Ascending aorta (tissue), 2 donors: ENCODE results near the gene CIRBP. TPM values are rescaled to one million over a fixed set of nuclear protein-coding genes. Genes with fewer than 3 reads are reported as not detected.

ENCODE experiments used
- DNase-seq, 2 donors: peaks; one replicate each; pipeline ENCODE4 v3.0.0-alpha.2; 2019; ENCODE audit warnings: low spot score in 2 of 2
- H3K27ac ChIP-seq, 2 donors: fragments of 200-600 bp; sonication (generic); one replicate each; pipeline ENCODE4 v1.5.1; 2016 to 2017; ENCODE audit warnings: mild to moderate bottlenecking in 1 of 2
- H3K27me3 ChIP-seq: fragments of 200-600 bp; sonication (generic); one replicate; pipeline ENCODE4 v1.5.1; 2017
- H3K36me3 ChIP-seq, 2 donors: fragments of 200-600 bp; sonication (generic); one replicate each; pipeline ENCODE4 v1.5.1; 2016
- H3K4me1 ChIP-seq, 2 donors: fragments of 200-600 bp; sonication (generic); one replicate each; pipeline ENCODE4 v1.5.1; 2016 to 2017; ENCODE audit warnings: mild to moderate bottlenecking in 1 of 2
- H3K4me3 ChIP-seq, 2 donors: fragments of 200-600 bp; sonication (generic); one replicate each; pipeline ENCODE4 v1.5.1; 2016 to 2017; ENCODE audit warnings: mild to moderate bottlenecking in 1 of 2
- H3K9me3 ChIP-seq, 2 donors: fragments of 200-600 bp; sonication (generic); one replicate each; pipeline ENCODE4 v1.5.1; 2016
- intact Hi-C: fragments of 100-400 bp; cut with DNase I; formaldehyde crosslinking; loops from one replicate; pipeline ENCODE4 v1.15.1; 2023
- total RNA-seq: library from RNA; depleted of rRNA; stranded (reverse); fragments of >200 nt; gene quantifications from one replicate; pipeline ENCODE4 v1.1.0, GENCODE V29; 2016
- TF ChIP-seq, protein P1 (sequence below), 3 experiments: fragments of 200-600 bp in 2 of 3; fragments of 450-650 bp in 1 of 3; sonication (generic) in 2 of 3; IDR thresholded peaks; one replicate each; pipeline ENCODE4 v1.5.1; 2016 to 2019; ENCODE audit warnings: antibody characterized with exemption in 3 of 3, mild to moderate bottlenecking in 1 of 3, moderate library complexity in 1 of 3

The CIRBP gene
- total RNA-seq, 1 donor from 2014 or later, result 442 TPM

DNA sequence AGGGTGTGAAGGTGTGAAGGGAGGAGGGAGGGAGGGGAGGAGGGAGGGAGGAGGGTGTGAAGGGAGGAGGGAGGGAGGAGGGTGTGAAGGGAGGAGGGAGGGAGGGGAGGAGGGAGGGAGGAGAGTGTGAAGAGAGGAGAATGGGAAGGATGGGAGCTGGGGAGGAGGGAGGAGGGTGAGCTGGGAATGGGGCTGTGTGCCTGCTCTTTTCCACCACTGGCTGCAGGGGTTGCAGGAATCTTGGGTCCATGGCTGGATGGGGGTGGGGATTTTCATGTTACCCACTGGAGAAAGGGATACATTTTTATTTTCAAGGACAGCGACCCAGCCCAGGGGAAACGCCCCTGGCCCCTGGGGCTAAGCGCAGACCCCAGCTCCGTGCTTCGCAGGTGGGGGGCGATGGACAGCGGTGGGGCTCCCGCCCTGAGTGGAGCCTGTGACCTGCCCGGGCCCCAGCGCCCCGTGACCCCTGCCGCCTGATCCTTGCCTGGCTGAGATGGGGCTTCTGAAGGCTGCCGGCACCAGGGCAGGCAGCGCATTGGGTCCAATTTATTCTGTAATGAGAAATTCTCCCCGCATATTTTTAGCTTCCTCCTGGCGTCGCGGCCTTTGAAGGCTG lies 13.6 kb downstream of the CIRBP start:
- intact Hi-C loops, result no loop called here
- Histone ChIP-seq H3K36me3 (peaks cover 6 to 9% of the 10 kb centered on the region in 2 donors), H3K4me1 (no peaks in the 10 kb centered on the region), H3K27ac (no peak overlapping the region), H3K9me3 (no peaks in the 10 kb centered on the region), H3K4me3 (no peak overlapping the region), H3K27me3 (peaks cover 20% of the 10 kb centered on the region)
- TF ChIP-seq, protein P1, sequence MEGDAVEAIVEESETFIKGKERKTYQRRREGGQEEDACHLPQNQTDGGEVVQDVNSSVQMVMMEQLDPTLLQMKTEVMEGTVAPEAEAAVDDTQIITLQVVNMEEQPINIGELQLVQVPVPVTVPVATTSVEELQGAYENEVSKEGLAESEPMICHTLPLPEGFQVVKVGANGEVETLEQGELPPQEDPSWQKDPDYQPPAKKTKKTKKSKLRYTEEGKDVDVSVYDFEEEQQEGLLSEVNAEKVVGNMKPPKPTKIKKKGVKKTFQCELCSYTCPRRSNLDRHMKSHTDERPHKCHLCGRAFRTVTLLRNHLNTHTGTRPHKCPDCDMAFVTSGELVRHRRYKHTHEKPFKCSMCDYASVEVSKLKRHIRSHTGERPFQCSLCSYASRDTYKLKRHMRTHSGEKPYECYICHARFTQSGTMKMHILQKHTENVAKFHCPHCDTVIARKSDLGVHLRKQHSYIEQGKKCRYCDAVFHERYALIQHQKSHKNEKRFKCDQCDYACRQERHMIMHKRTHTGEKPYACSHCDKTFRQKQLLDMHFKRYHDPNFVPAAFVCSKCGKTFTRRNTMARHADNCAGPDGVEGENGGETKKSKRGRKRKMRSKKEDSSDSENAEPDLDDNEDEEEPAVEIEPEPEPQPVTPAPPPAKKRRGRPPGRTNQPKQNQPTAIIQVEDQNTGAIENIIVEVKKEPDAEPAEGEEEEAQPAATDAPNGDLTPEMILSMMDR (IDR thresholded peaks at IDR 0.05), result no peak
- no peak for DNase-seq

DNA sequence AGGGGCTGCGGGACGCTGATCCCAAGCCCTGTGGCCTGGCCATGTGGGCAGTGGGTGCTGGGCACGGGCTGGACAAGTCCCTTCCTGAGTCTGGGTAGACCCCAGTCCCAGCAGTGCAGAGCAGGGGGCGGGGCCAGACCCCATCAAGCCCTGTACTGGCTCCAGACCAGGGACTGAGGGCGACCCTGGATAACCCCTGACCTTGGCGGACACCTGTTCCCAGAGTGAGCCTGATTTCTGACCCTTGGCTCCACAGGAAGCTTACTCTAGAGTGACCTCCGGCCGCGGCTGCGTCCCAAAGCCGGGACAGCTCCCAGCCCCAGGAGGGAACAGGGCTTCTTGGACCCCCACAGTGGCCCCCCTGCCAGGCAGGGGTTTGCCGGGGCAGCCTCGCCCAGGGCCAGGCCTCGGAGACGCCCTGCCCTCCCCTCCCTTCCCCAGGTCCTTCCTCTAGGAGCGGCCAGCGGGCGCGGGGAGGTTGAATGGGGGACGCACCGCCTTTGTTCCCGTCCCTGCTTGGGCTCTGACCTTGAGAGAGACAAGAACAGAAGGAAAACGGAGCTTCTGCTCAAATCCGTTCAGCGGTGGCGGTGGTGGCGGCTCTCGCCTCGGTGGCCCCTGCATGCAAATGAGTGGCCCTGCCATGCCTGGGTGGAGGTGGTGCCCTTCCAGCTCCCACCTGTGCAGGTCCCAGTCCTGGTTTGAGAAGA lies 14.2 kb downstream of the CIRBP start:
- H3K9me3 ChIP-seq, result no peaks in the 10 kb centered on the region
- no peaks in the 10 kb centered on the region for H3K4me1 ChIP-seq
- H3K4me3 ChIP-seq, result no peak overlapping the region
- intact Hi-C loops, result no loop called here
- H3K27me3 ChIP-seq, result peaks cover 20% of the 10 kb centered on the region
- no peak overlapping the region for H3K27ac ChIP-seq
- peaks cover 6 to 7% of the 10 kb centered on the region in 2 donors for H3K36me3 ChIP-seq
- TF ChIP-seq, protein P1 (IDR thresholded peaks at IDR 0.05), result no peak
- no peak for DNase-seq

DNA sequence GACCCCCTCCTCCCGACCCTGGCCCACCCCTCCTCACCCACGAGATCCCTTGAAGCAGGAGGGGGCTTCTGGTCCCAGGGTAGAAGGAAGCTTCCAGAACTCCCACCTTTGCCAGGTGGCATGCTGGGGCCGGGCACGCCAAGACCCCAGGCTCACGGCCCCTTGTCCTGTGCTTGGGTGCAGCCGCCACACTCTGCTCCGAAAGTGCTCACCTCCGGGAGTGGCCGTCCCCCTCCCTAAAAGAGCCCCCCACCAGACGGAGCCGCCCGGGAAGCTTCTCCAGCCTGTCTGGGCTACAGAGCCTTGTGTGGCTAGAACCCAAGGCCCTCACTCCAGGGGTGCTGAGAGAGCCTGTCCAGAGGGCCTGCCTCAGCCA lies 14.8 kb downstream of the CIRBP start:
- peaks cover 4 to 6% of the 10 kb centered on the region in 2 donors for H3K36me3 ChIP-seq
- TF ChIP-seq, protein P1 (IDR thresholded peaks at IDR 0.05), result no peak
- H3K4me3 ChIP-seq, result no peak overlapping the region
- H3K27me3 ChIP-seq, result peaks cover 20% of the 10 kb centered on the region
- intact Hi-C loops, result no loop called here
- no peaks in the 10 kb centered on the region for H3K9me3 ChIP-seq
- no peaks in the 10 kb centered on the region for H3K4me1 ChIP-seq
- DNase-seq, result no peak
- no peak overlapping the region for H3K27ac ChIP-seq

DNA sequence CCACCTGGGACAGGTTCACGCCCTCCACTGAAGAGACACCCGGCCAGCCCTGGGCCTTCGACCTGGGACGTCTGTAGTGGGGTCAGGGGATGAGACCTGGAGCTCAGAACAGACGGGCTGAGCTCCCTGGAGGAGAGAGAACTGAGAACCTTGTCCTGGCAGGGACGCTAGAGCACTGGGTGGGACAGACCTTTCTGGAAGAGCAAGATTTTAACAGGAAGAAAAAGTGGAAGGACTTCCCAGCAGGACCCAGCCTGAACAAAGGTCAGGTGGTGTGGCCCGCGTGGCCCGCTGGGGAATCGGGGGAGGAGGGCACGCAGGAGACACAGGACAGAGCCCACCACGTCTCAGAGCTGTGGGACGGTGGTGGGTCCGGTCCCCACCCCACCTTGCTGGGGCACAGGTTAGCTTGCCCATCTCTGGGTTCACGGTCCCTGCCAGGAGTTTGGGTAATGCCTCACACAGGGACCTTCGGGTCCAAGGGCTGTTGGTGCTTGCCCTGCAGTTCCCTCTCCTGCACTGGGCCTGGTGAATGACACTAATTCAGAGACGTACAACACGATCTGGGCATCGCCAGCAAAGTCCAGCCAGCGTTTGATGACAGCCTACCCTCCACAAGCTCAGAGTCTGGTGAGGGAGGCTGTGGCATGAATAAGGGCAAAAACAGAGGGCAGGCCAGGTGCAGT lies 15.3 kb downstream of the CIRBP start:
- H3K4me3 ChIP-seq, result no peak overlapping the region

DNA sequence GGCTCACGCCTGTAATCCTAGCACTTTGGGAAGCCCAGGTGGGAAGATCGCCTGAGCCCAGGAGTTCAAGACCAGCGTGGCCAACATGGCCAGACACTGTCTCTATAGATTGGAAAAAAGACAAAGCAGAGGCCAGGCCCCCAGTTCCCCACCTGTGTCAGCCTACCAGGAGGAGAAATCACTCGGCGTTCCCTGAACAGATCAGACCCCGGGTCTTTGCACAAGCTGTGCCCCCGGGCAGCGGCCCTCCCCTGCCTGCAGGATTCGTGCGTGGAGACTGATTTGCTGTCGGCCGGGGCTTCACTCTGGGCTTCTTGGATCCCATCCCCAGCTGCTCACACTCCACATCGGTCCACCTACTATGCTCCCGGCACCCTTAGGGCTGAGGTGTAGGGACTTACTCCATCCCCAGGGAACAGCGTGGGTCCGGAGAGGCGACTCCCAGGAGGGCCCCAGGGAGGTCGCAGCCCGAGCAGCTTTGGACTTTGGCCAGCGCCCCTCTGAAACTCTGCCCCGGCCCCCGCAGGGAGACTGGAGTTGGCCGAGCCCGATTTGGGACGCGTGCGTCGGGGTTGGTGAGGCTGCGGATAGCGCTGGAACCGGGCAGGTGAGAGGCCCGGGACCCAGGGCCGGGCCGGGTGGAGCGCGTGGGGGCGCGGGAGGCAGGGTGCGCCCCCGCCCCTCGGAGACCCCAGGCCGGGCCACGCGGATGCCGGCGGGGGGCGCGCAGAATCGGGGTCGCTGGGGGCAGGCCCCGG lies 16.0 kb downstream of the CIRBP start:
- no peaks in the 10 kb centered on the region for H3K4me1 ChIP-seq
- H3K4me3 ChIP-seq, result no peak overlapping the region
- no peak overlapping the region for H3K27ac ChIP-seq
- intact Hi-C loops, result no loop called here
- H3K27me3 ChIP-seq, result peaks cover 20% of the 10 kb centered on the region
- TF ChIP-seq, protein P1 (IDR thresholded peaks at IDR 0.05), result no peak
- no peaks in the 10 kb centered on the region for H3K36me3 ChIP-seq
- DNase-seq, result no peak
- no peaks in the 10 kb centered on the region for H3K9me3 ChIP-seq

More for the DNA sequence above, 15.3 kb downstream of the CIRBP start:
- Histone ChIP-seq H3K27ac (no peak overlapping the region), H3K9me3 (no peaks in the 10 kb centered on the region), H3K36me3 (peaks cover 0 to under 1% of the 10 kb centered on the region in 2 donors), H3K4me1 (no peaks in the 10 kb centered on the region), H3K27me3 (peaks cover 20% of the 10 kb centered on the region)
- intact Hi-C loops, result no loop called here
- TF ChIP-seq, protein P1 (IDR thresholded peaks at IDR 0.05), result no peak
- DNase-seq, result no peak
